SH-SY5Y (cell line): ENCODE results near the gene NFIA.

Source experiments
- GATA2 ChIP-seq: IDR thresholded peaks from 2 replicates; pipeline ENCODE4 v1.6.1; 2011; ENCODE audit warnings: mild to moderate bottlenecking, low read depth, low read length
- GATA3 ChIP-seq: IDR thresholded peaks from 2 replicates; pipeline ENCODE4 v1.6.1; 2011; ENCODE audit warnings: low read depth, mild to moderate bottlenecking, low read length, moderate library complexity

DNA sequence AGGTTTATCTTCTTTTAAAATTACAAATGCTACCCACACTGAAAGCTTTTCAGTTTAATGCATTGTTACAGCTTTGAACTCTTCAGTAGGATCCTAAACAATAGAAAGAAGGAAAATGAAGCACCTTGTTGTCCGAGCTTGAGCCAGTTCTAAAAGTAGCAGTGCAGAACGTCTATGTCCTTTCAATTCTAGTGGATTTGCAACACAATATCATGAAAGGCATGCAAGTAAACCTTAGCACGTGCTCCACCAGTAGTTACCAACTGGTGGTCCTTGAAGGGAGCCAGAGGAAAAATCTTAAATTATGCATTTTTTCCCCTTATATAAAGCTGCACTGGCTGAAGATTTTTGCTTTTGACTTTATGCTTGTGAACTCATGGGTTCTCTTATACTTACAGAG lies 208.2 kb downstream of the NFIA start:
- no peak for TF ChIP-seq GATA2
- no peak for TF ChIP-seq GATA3
